ENCODE measurements around the gene RGS14.
"Not testable (repeated sequence)": the region's sequence is repeated elsewhere in the genome, so short reads cannot be mapped to it uniquely, and the experiment has no call there.

The RGS14 gene

GRCh38 chr5:177372910-177373309 lies 15.2 kb downstream of the RGS14 start:
- in situ Hi-C loops (cut with HindIII; ENCODE audit: low sequenced_read_pairs), result no loop called here
- DNase-seq (ENCODE audit: low read depth), result no peak
- TF ChIP-seq CTCF (IDR thresholded peaks at IDR 0.05; ENCODE audit: low read depth, low read length, missing control alignments), result no peak
- H3K4me3 ChIP-seq (ENCODE audit: low read depth, low read length), result no peak overlapping the region

- no peak for TF ChIP-seq CTCF (IDR thresholded peaks at IDR 0.05; ENCODE audit: low read depth, low read length, missing control alignments)
- H3K4me3 ChIP-seq (ENCODE audit: low read depth, low read length), result no peak overlapping the region
- no peak for DNase-seq (ENCODE audit: low read depth)
- in situ Hi-C loops (cut with HindIII; ENCODE audit: low sequenced_read_pairs), result no loop called here
Observed at GRCh38 chr5:177373806-177374205, 16.1 kb downstream of the RGS14 start.

GRCh38 chr5:177374211-177374610 lies 16.5 kb downstream of the RGS14 start:
- no peak for TF ChIP-seq CTCF (IDR thresholded peaks at IDR 0.05; ENCODE audit: low read depth, low read length, missing control alignments)
- in situ Hi-C loops (cut with HindIII; ENCODE audit: low sequenced_read_pairs), result no loop called here
- no peak for DNase-seq (ENCODE audit: low read depth)
- H3K4me3 ChIP-seq (ENCODE audit: low read depth, low read length), result no peak overlapping the region

- H3K4me3 ChIP-seq (ENCODE audit: low read depth, low read length); in situ Hi-C loops (cut with HindIII; ENCODE audit: low sequenced_read_pairs); DNase-seq (ENCODE audit: low read depth): not testable (repeated sequence)
Observed at GRCh38 chr5:177375516-177375915, 17.8 kb downstream of the RGS14 start.

- H3K4me3 ChIP-seq (ENCODE audit: low read depth, low read length), result no peak overlapping the region
- in situ Hi-C loops (cut with HindIII; ENCODE audit: low sequenced_read_pairs), result no loop called here
- no peak for TF ChIP-seq CTCF (IDR thresholded peaks at IDR 0.05; ENCODE audit: low read depth, low read length, missing control alignments)
- DNase-seq (ENCODE audit: low read depth), result no peak
Observed at GRCh38 chr5:177376107-177376506, 18.4 kb downstream of the RGS14 start.

- in situ Hi-C loops (cut with HindIII; ENCODE audit: low sequenced_read_pairs), result no loop called here
Observed at GRCh38 chr5:177377851-177378776, 20.4 kb downstream of the RGS14 start.

More at GRCh38 chr5:177377851-177378776, 20.4 kb downstream of the RGS14 start:
- no peak overlapping the region for H3K4me3 ChIP-seq (ENCODE audit: low read depth, low read length)
- TF ChIP-seq CTCF (IDR thresholded peaks at IDR 0.05; ENCODE audit: low read depth, low read length, missing control alignments), result no peak
- no peak for DNase-seq (ENCODE audit: low read depth)
